Fibroblast of the aortic adventitia (primary cell): ENCODE measurements around the gene SNAPIN. TPM values are rescaled to one million over a fixed set of nuclear protein-coding genes. Genes with fewer than 3 reads are reported as not detected.

Source experiments
- DNase-seq: peaks from one replicate; pipeline ENCODE4 v3.0.0-alpha.2; 2010; ENCODE audit warnings: low read depth
- H3K4me3 ChIP-seq: 2 replicates; pipeline ENCODE4 v1.5.1; 2011; ENCODE audit warnings: low read depth, mild to moderate bottlenecking, control low read depth, low read length, moderate library complexity
- CTCF ChIP-seq: IDR thresholded peaks from 2 replicates; pipeline ENCODE4 v1.5.1; 2011; ENCODE audit warnings: mild to moderate bottlenecking, low read length, control low read depth, inconsistent platforms; ENCODE audit not compliant: insufficient read depth
- total RNA-seq: library from RNA; depleted of rRNA; stranded (reverse); fragments of >200 nt; gene quantifications from 2 replicates; pipeline ENCODE4 v1.2.3, GENCODE V29; 2012; ENCODE audit warnings: low replicate concordance

The SNAPIN gene
- total RNA-seq, 1 donor = 68.8 TPM

- no peak overlapping the region for H3K4me3 ChIP-seq
- TF ChIP-seq CTCF = no peak
- DNase-seq = peak; percentile 51
Observed at GRCh38 chr1:153652805-153653500, 5.5 kb upstream of the SNAPIN start.

GRCh38 chr1:153655333-153655732 is 3.2 kb upstream of the SNAPIN start:
- TF ChIP-seq CTCF = no peak
- DNase-seq = no peak
- no peak overlapping the region for H3K4me3 ChIP-seq

GRCh38 chr1:153659175-153659534 is 652 bp downstream of the SNAPIN start:
- peak overlapping the region; percentile 96 for H3K4me3 ChIP-seq
- TF ChIP-seq CTCF = no peak
- no peak for DNase-seq

GRCh38 chr1:153659656-153660055 is 1.2 kb downstream of the SNAPIN start:
- H3K4me3 ChIP-seq = peak overlapping the region; percentile 96
- TF ChIP-seq CTCF = no peak
- no peak for DNase-seq

- no peak overlapping the region for H3K4me3 ChIP-seq
- no peak for DNase-seq
- TF ChIP-seq CTCF = no peak
Observed at GRCh38 chr1:153661111-153661708, 2.7 kb downstream of the SNAPIN start.

- H3K4me3 ChIP-seq = no peak overlapping the region
- TF ChIP-seq CTCF = no peak
- DNase-seq = no peak
Observed at GRCh38 chr1:153662269-153662668, 3.8 kb downstream of the SNAPIN start.
